AG04449 (cell line): ENCODE measurements around the gene GNB1.

Source experiments
- CTCF ChIA-PET: fragments of 350-600 bp; formaldehyde crosslinking; extraction: SDS; loops from one replicate; lab custom pipeline; 2021; ENCODE audit warnings: antibody characterized with exemption; lab: Yijun Ruan, JAX
- POLR2A ChIA-PET: fragments of 400-600, 350-600 bp; formaldehyde crosslinking; extraction: SDS; loops from one replicate; lab custom pipeline; 2020; ENCODE audit warnings: antibody characterized with exemption, inconsistent platforms; lab: Yijun Ruan, JAX
- DNase-seq: peaks from one replicate; pipeline ENCODE4 v3.0.0-alpha.2; 2010; ENCODE audit warnings: low read depth, low spot score
- H3K4me3 ChIP-seq: 2 replicates; pipeline ENCODE4 v1.5.1; 2011; ENCODE audit warnings: low read depth, mild to moderate bottlenecking, control low read depth, low read length
- CTCF ChIP-seq: IDR thresholded peaks from one replicate; pipeline ENCODE4 v1.5.1; 2011; ENCODE audit warnings: mild to moderate bottlenecking, moderate library complexity, low read length, control low read depth, inconsistent platforms; ENCODE audit not compliant: insufficient read depth; ENCODE audit errors: missing control alignments

Gene GNB1

DNA sequence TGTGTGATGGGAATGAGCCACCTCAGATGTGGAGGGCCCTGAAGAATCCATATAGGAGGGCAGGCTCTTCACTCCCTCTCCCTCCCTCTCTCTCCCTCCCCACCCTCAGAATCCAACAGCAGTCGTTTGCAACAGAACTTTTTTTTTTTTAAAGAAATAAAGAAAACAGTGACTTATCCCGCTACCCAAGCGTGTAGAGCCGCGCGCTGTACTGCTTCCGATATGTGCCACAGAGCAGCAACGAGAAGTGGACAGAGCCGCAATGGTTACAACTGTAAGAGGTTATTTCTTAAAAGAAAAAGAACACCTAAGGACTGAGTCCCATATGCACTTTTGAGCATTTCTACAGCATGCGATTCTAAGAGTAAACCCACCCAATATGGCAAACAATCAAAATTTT, 105.2 kb downstream of the GNB1 start:
- no peak overlapping the region for H3K4me3 ChIP-seq
- TF ChIP-seq CTCF, result no peak
- ChIA-PET POLR2A (no interaction called here), CTCF (interaction anchor here (2.0 kb wide), 1 partner anchor 120 kb away, joined by 4 read pairs; no protein-coding TSS in a partner anchor)
- no peak for DNase-seq

GRCh38 chr1:1784933-1785332, 106.0 kb downstream of the GNB1 start:
- CTCF ChIA-PET, result interaction anchor here (1.1 to 2.0 kb wide), 2 partner anchors 11 to 121 kb away, joined by 3 to 4 read pairs; no protein-coding TSS in a partner anchor
- DNase-seq, result no peak
- H3K4me3 ChIP-seq, result no peak overlapping the region
- no peak for TF ChIP-seq CTCF
- POLR2A ChIA-PET, result no interaction called here

DNA sequence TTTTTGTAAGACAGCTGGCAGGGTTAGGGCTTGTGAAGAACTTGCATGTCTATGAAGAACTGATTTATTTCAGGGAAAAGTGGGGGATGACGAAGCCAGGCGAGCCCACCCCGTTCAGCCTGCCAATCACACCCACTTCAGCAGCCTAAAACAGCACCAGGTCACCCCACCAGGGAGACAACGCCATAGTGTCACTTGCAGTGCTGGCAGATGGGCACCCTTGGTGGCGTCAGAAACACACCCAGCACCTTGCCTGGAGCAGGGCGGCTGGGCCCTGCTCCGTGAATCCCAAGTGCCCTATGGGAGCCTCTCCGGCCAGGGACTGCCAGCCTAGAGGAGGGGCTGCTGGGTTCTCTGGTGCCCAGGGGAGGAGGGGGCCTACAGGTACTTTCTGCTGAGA, 107.6 kb downstream of the GNB1 start:
- no peak for DNase-seq
- ChIA-PET CTCF (no interaction called here), POLR2A (no interaction called here)

DNA sequence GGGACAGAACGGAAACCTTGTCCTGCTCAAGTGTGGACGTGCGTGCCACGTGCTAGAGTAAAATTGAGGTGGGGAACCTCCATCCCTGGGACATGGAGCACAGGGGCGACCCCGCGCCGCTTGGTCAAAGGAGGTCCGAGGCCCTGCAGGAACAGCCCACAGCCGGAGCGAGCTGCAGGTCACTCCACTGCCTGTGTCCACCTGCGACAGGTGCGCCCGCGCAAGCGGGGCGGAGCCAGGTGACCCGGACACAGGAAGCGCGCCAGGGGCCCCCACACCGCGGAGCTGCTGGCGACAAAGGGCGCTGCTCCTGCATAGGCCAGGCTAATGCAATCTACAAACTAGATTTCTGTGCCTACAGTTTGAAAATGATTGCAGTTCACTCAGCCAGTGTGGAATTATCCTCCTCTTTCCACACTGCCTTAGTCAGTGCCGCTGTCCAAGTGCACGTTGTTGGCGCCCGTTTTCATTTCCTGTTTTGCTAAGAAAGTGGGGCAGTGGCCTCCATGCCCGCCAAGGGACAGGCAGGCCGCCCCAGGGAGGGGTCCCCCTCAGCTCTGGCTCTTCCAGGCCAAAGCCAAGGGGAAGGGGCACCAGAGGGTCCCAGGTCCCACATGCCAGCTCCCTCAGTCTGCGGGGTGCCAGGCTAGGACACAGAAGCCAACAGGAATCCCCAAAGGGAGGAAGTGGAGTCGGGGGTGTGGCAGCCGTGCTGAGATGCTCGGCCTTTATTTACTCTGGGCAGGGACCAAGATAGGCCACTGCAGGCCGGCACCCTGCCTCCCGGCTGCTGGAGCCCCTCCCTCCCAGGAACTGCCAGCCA, 108.3 kb downstream of the GNB1 start:
- no peak for TF ChIP-seq CTCF
- CTCF ChIA-PET, result interaction anchor here (0.6 to 1.0 kb wide), 2 partner anchors 123 to 125 kb away, joined by 3 read pairs; no protein-coding TSS in a partner anchor
- no peak for DNase-seq
- POLR2A ChIA-PET, result no interaction called here
- no peak overlapping the region; the same call in 1 of the 2 replicates for H3K4me3 ChIP-seq

More for the DNA sequence above, 107.6 kb downstream of the GNB1 start:
- H3K4me3 ChIP-seq, result no peak overlapping the region
- TF ChIP-seq CTCF, result no peak

- ChIA-PET POLR2A (no interaction called here), CTCF (no interaction called here)
- TF ChIP-seq CTCF, result no peak
- H3K4me3 ChIP-seq, result no peak overlapping the region
- DNase-seq, result no peak
These were observed 109.4 kb downstream of the GNB1 start for GRCh38 chr1:1781526-1781903.
